Right kidney (tissue), 1 donor: Measurements from ENCODE around the gene PPY.
"Not testable (repeated sequence)": the region's sequence is repeated elsewhere in the genome, so short reads cannot be mapped to it uniquely, and the experiment has no call there.

Experiments used
- DNase-seq: peaks from one replicate; pipeline ENCODE4 v3.0.0-alpha.2; 2016

PPY gene

GRCh38 chr17:43931062-43931571 is 11.2 kb downstream of the PPY start:
- peak; percentile 53 for DNase-seq

- DNase-seq: no peak
Measured at GRCh38 chr17:43928609-43929008, 13.7 kb downstream of the PPY start.

- DNase-seq: not testable (repeated sequence)
Measured at GRCh38 chr17:43927929-43928328, 14.3 kb downstream of the PPY start.

- peak; percentile 56 for DNase-seq
Measured at GRCh38 chr17:43927060-43927864, 15.0 kb downstream of the PPY start.

- DNase-seq: no peak
Measured at GRCh38 chr17:43924558-43924957, 17.7 kb downstream of the PPY start.

GRCh38 chr17:43920500-43921095 is 21.7 kb downstream of the PPY start:
- DNase-seq: no peak

GRCh38 chr17:43918026-43918389 is 24.3 kb downstream of the PPY start:
- DNase-seq: no peak

- DNase-seq: no peak
Measured at GRCh38 chr17:43917348-43918025, 24.8 kb downstream of the PPY start.

- DNase-seq: no peak
Measured at GRCh38 chr17:43917016-43917347, 25.3 kb downstream of the PPY start.

GRCh38 chr17:43916385-43916784 is 25.9 kb downstream of the PPY start:
- no peak for DNase-seq

GRCh38 chr17:43915559-43915958 is 26.7 kb downstream of the PPY start:
- no peak for DNase-seq

- DNase-seq: no peak
Measured at GRCh38 chr17:43914451-43914850, 27.8 kb downstream of the PPY start.

- no peak for DNase-seq
Measured at GRCh38 chr17:43913584-43913983, 28.7 kb downstream of the PPY start.

- no peak for DNase-seq
Measured at GRCh38 chr17:43912635-43913304, 29.5 kb downstream of the PPY start.

- no peak for DNase-seq
Measured at GRCh38 chr17:43911904-43912303, 30.4 kb downstream of the PPY start.

- DNase-seq: no peak
Measured at GRCh38 chr17:43909537-43910231, 32.6 kb downstream of the PPY start.

GRCh38 chr17:43907998-43908721 is 34.1 kb downstream of the PPY start:
- no peak for DNase-seq

- peak; percentile 97 for DNase-seq
Measured at GRCh38 chr17:43907425-43907981, 34.8 kb downstream of the PPY start, which contains the start of gene MPP2. TSS of gene MPP2 (minus strand) at chr17:43907536. CDS start at chr17:43904460, 3,076 bp downstream.

- no peak for DNase-seq
Measured at GRCh38 chr17:43906951-43907424, 35.3 kb downstream of the PPY start.

GRCh38 chr17:43905985-43906852 is 36.1 kb downstream of the PPY start:
- peak; percentile 84 for DNase-seq
